ENCODE data around the gene BCDIN3D.
A peak's percentile ranks its signal among the peaks of the same experiment; 100 is the strongest.
"Not testable (repeated sequence)": the region's sequence is repeated elsewhere in the genome, so short reads cannot be mapped to it uniquely, and the experiment has no call there.

Gene BCDIN3D

DNA sequence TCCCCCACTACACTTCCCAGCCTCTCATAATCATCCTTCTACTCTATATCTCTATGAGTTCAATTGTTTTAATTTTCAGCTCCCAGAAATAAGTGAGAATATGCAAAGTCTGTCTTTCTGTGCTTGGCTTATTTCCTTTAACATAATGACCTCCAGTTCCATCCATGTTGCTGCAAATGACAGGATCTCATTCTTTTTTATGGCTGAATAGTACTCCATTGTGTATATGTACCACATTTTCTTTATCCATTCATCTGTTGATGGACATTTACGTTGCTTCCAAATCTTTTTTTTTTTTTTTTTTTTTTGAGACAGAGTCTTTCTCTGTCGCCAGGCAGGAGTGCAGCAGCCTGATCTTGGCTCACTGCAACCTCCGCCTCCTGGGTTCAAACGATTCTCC, 13.0 kb upstream of the BCDIN3D start:
- H2AFZ ChIP-seq (ENCODE audit: low read length, unreplicated experiment); H3K27ac ChIP-seq (ENCODE audit: low read depth, low read length); H3K4me1 ChIP-seq (ENCODE audit: control insufficient read depth, insufficient read depth, low read length, unreplicated experiment); H3K79me2 ChIP-seq (ENCODE audit: control insufficient read depth, insufficient read depth, low read length, unreplicated experiment); H3K4me3 ChIP-seq (ENCODE audit: low read depth, low read length); H3K36me3 ChIP-seq (ENCODE audit: insufficient read depth, low read length): not testable (repeated sequence)
- peaks cover 41% of the 10 kb centered on the region for H3K27me3 ChIP-seq (ENCODE audit: insufficient read depth, low read length)

DNA sequence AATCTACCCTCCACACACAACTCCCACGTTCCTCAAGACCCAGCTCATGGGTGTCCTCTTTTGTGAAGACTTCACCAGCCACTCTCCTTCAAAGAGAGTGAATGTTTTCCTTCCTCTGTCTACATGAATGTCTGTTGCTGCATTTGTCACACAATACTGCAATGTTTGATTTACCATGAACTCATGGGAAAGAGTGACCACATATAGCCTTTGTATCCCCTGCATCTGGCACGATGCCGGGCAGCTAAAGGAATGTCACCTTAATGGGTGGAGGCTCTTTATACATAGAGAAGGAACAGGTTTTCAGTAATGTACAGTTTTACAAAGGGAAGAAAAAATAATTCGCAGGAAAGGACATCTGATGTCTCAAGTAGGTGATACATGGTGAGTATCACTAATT, 12.1 kb upstream of the BCDIN3D start:
- Histone ChIP-seq H3K27me3 (ENCODE audit: insufficient read depth, low read length) (peaks cover 45% of the 10 kb centered on the region), H3K4me1 (ENCODE audit: control insufficient read depth, insufficient read depth, low read length, unreplicated experiment) (no peaks in the 10 kb centered on the region), H3K36me3 (ENCODE audit: insufficient read depth, low read length) (no peaks in the 10 kb centered on the region), H2AFZ (ENCODE audit: low read length, unreplicated experiment) (no peak overlapping the region), H3K4me3 (ENCODE audit: low read depth, low read length) (no peak overlapping the region), H3K27ac (ENCODE audit: low read depth, low read length) (no peak overlapping the region), H3K79me2 (ENCODE audit: control insufficient read depth, insufficient read depth, low read length, unreplicated experiment) (no peaks in the 10 kb centered on the region)

DNA sequence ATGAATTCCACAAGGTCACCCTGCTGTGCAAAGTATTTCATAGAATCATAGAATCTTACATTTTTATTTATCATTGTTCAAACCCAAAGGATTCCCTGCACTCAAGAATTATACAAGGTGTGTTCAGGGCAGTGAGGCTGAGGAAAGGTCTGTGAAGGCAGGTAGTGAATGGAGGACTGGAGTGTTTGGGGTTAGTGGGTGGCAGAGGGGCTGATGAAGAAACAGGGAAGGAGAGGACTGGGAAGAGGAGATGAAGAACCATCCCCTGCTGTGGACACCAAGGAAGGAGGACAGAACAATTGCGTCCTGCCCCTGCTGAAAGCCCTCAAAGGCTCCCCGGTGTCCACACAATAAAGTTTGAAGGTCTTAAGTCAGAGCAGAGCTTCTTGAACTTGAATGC, 10.8 kb upstream of the BCDIN3D start:
- Histone ChIP-seq H3K27me3 (ENCODE audit: insufficient read depth, low read length) (peaks cover 50% of the 10 kb centered on the region), H3K36me3 (ENCODE audit: insufficient read depth, low read length) (no peaks in the 10 kb centered on the region), H3K4me3 (ENCODE audit: low read depth, low read length) (no peak overlapping the region), H2AFZ (ENCODE audit: low read length, unreplicated experiment) (no peak overlapping the region), H3K4me1 (ENCODE audit: control insufficient read depth, insufficient read depth, low read length, unreplicated experiment) (no peaks in the 10 kb centered on the region), H3K27ac (ENCODE audit: low read depth, low read length) (no peak overlapping the region), H3K79me2 (ENCODE audit: control insufficient read depth, insufficient read depth, low read length, unreplicated experiment) (no peaks in the 10 kb centered on the region)

DNA sequence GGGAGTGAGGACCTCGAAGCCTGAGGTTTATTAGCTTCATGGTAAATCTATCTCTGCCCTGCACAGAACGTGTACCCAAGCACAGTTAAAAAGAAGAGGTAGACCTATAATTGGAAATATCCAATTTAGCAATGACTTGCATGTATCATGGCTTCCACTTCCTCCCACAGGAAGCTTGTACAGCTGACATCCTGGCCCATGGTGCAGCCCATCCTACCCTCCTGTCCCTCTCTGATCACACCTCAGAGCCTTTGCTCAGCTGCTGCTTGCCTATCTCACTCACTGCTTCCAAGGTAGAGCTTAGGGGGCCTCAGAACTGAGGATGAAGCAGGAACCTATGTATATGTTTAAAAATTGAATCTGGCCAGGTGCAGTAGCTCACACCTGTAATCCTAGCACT, 4.3 kb upstream of the BCDIN3D start:
- Histone ChIP-seq H3K27me3 (ENCODE audit: insufficient read depth, low read length) (peaks cover 37% of the 10 kb centered on the region), H3K27ac (ENCODE audit: low read depth, low read length) (no peak overlapping the region), H3K4me1 (ENCODE audit: control insufficient read depth, insufficient read depth, low read length, unreplicated experiment) (no peaks in the 10 kb centered on the region), H3K79me2 (ENCODE audit: control insufficient read depth, insufficient read depth, low read length, unreplicated experiment) (no peaks in the 10 kb centered on the region), H3K4me3 (ENCODE audit: low read depth, low read length) (no peak overlapping the region), H2AFZ (ENCODE audit: low read length, unreplicated experiment) (no peak overlapping the region), H3K36me3 (ENCODE audit: insufficient read depth, low read length) (no peaks in the 10 kb centered on the region)

DNA sequence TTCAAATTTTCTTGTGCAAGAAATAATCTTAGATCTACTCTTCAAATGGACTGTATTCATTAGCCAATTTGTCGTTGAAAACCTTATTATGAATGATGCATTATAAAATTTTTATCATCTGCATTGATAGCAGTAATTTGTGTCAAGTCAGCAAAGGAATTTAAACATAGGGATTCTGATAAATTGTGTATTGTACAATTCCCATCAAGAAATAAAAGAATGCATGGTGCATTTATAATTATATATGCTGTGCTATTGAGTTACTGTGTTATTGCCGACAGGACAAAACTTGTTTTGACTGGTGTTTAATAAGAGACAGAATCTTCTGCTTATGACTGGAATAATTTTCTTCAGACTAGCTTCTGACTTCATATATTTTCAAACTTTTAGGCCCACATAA, 3.1 kb upstream of the BCDIN3D start:
- Histone ChIP-seq H3K36me3 (ENCODE audit: insufficient read depth, low read length) (no peaks in the 10 kb centered on the region), H2AFZ (ENCODE audit: low read length, unreplicated experiment) (no peak overlapping the region), H3K79me2 (ENCODE audit: control insufficient read depth, insufficient read depth, low read length, unreplicated experiment) (peaks cover 6% of the 10 kb centered on the region), H3K27ac (ENCODE audit: low read depth, low read length) (no peak overlapping the region), H3K4me3 (ENCODE audit: low read depth, low read length) (no peak overlapping the region), H3K27me3 (ENCODE audit: insufficient read depth, low read length) (peaks cover 26% of the 10 kb centered on the region), H3K4me1 (ENCODE audit: control insufficient read depth, insufficient read depth, low read length, unreplicated experiment) (peaks cover 7% of the 10 kb centered on the region)

DNA sequence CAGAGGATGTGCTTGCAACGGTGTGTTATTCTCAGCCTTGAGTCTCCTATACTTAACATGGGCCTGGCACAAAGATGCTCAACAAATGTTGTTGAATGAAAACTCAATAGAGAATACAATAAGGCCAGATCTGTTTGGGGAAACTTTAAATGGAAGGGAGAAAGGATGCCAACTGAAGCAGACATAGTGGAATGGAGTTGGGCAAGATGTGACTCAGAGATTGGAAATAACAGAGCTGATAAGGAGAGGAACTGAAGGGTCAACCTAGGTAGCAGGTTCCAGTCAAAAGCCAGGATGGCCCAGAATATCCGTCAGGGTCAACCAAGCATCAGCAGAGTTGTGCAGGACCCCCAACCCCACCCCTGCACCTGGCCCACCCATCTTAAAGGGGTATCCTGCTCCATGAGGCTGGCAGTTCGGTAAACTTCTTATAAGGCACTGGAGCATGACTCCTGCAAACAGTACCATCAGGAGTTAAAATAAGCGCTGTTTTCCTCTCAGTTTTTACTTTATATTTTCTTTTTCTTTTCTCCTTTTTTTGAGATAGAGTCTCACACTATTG, 1.1 kb upstream of the BCDIN3D start:
- Histone ChIP-seq H2AFZ (ENCODE audit: low read length, unreplicated experiment) (no peak overlapping the region), H3K27ac (ENCODE audit: low read depth, low read length) (peak overlapping the region; percentile 87; the same call in 1 of the 2 replicates), H3K27me3 (ENCODE audit: insufficient read depth, low read length) (peaks cover 14% of the 10 kb centered on the region)

DNA sequence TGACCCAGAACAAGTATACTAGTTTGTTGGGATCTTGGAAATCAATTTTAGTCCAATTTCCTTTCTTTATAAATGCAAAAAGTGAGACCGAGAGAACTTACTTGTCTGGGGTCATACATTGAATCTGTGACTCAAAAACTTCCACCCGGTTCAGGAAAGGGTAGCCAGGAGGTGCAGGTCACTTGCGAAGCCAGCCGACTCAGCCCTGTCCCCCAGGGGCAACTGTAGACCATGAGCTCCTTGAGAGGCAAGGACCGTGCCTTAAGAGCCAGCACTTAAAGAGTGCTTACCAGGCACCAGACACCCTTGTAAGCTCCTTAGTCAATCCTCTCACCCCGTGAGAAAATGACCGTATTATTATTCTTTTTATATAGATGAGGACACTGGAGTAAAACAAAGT, 505 bp upstream of the BCDIN3D start:
- peaks cover 10% of the 10 kb centered on the region for H3K79me2 ChIP-seq (ENCODE audit: control insufficient read depth, insufficient read depth, low read length, unreplicated experiment)
- peak overlapping the region; percentile 76 for H2AFZ ChIP-seq (ENCODE audit: low read length, unreplicated experiment)
- peak overlapping the region; percentile 87 for H3K27ac ChIP-seq (ENCODE audit: low read depth, low read length)
- H3K4me1 ChIP-seq (ENCODE audit: control insufficient read depth, insufficient read depth, low read length, unreplicated experiment) = peaks cover 10% of the 10 kb centered on the region
- peaks cover 9% of the 10 kb centered on the region for H3K27me3 ChIP-seq (ENCODE audit: insufficient read depth, low read length)
- no peaks in the 10 kb centered on the region for H3K36me3 ChIP-seq (ENCODE audit: insufficient read depth, low read length)
- H3K4me3 ChIP-seq (ENCODE audit: low read depth, low read length) = peak overlapping the region; percentile 98

More for the DNA sequence above, 1.1 kb upstream of the BCDIN3D start:
- H3K79me2 ChIP-seq (ENCODE audit: control insufficient read depth, insufficient read depth, low read length, unreplicated experiment) = peaks cover 10% of the 10 kb centered on the region
- H3K4me3 ChIP-seq (ENCODE audit: low read depth, low read length) = no peak overlapping the region
- no peaks in the 10 kb centered on the region for H3K36me3 ChIP-seq (ENCODE audit: insufficient read depth, low read length)
- peaks cover 10% of the 10 kb centered on the region for H3K4me1 ChIP-seq (ENCODE audit: control insufficient read depth, insufficient read depth, low read length, unreplicated experiment)

DNA sequence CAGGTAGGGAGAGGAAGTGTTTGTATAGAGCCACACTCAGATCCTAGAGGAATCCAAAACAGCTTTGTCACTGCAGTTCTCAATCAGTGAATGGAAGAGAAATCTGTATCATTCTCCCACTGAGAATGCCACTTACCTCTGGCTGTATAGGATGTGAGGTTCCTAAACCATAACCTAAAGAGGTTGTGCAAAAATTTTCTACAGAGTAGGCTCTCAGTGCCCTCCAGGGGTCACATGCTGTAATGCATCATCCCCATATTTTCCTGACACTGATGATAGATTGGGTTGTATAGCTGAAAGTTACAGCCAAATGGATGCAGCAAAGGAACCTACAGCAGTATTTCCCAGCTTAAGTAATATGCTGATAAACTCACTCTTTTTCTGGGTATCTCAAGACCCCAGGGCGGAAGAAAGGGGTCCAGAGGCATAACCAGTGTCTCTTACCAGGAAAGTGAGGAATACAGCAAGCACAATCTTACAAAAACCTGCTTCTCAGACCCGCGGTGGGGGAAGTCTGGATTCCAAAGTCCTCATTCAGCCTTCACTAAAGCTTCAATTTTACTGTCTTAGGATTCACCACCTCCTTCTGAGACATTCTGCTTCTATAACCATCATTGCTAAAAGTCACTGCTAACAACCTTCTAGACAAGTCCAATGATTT, 3.8 kb downstream of the BCDIN3D start:
- peaks cover 10% of the 10 kb centered on the region for H3K4me1 ChIP-seq (ENCODE audit: control insufficient read depth, insufficient read depth, low read length, unreplicated experiment)
- peaks cover 10% of the 10 kb centered on the region for H3K79me2 ChIP-seq (ENCODE audit: control insufficient read depth, insufficient read depth, low read length, unreplicated experiment)
- no peaks in the 10 kb centered on the region for H3K36me3 ChIP-seq (ENCODE audit: insufficient read depth, low read length)
- no peak overlapping the region for H2AFZ ChIP-seq (ENCODE audit: low read length, unreplicated experiment)
- no peaks in the 10 kb centered on the region for H3K27me3 ChIP-seq (ENCODE audit: insufficient read depth, low read length)
- no peak overlapping the region for H3K27ac ChIP-seq (ENCODE audit: low read depth, low read length)
- H3K4me3 ChIP-seq (ENCODE audit: low read depth, low read length) = no peak overlapping the region

DNA sequence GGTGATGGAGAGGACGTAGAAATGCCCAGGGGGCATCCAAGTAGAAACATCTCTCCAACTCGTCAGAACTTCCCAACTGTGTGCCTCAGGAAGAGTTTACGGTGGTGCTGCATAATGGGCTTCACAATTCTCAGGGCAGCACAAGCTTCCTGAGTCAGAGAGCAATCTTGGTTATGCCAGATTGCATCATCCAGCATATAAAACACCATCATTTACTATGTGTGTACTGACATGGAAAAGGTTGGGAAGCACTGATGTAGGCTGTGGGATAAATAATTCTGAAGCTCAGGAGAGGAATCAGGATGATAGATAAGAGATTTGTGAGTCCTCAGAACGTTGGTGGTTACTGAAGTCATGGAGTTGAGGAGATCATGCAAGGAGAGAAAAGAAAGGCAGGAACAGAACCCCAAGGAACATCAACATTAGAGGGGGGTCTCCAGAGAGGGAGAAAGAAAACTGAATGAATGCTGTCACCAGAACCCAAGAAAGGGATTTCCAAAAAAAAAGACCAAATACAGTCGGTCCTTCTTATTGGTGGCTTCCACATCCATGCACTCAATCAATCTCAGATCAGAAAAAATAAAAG, 10.0 kb downstream of the BCDIN3D start:
- Histone ChIP-seq H3K4me3 (ENCODE audit: low read depth, low read length) (no peak overlapping the region), H3K79me2 (ENCODE audit: control insufficient read depth, insufficient read depth, low read length, unreplicated experiment) (no peaks in the 10 kb centered on the region), H2AFZ (ENCODE audit: low read length, unreplicated experiment) (no peak overlapping the region), H3K27ac (ENCODE audit: low read depth, low read length) (no peak overlapping the region), H3K27me3 (ENCODE audit: insufficient read depth, low read length) (no peaks in the 10 kb centered on the region), H3K4me1 (ENCODE audit: control insufficient read depth, insufficient read depth, low read length, unreplicated experiment) (peaks cover 7% of the 10 kb centered on the region), H3K36me3 (ENCODE audit: insufficient read depth, low read length) (no peaks in the 10 kb centered on the region)

DNA sequence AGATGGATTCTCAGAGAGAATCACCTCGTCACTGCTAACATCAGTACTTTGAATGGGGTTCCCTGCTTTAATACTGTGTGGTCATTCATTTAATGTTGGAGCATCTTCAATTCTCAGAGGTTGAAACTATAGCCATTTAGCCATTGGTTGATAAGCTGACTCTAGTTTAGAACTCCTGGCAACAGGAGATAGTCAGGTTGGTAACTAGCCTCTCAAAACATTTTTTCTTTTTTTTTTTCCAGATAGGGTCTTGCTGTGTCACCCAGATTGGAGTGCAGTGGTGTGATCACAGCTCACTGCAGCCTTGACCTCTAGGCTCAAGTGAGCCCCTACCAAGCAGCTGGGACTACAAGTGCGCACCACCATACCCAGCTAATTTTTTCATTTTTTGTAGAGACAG, 11.2 kb downstream of the BCDIN3D start:
- Histone ChIP-seq H3K4me1 (ENCODE audit: control insufficient read depth, insufficient read depth, low read length, unreplicated experiment) (peaks cover 11% of the 10 kb centered on the region), H3K27ac (ENCODE audit: low read depth, low read length) (no peak overlapping the region)

More for the DNA sequence above, 11.2 kb downstream of the BCDIN3D start:
- no peak overlapping the region for H2AFZ ChIP-seq (ENCODE audit: low read length, unreplicated experiment)
- peaks cover 10% of the 10 kb centered on the region for H3K79me2 ChIP-seq (ENCODE audit: control insufficient read depth, insufficient read depth, low read length, unreplicated experiment)
- no peaks in the 10 kb centered on the region for H3K27me3 ChIP-seq (ENCODE audit: insufficient read depth, low read length)
- no peaks in the 10 kb centered on the region for H3K36me3 ChIP-seq (ENCODE audit: insufficient read depth, low read length)
- no peak overlapping the region for H3K4me3 ChIP-seq (ENCODE audit: low read depth, low read length)
